Renal cortical epithelial cell (primary cell): ENCODE measurements around the gene IQUB. TPM values are rescaled to one million over a fixed set of nuclear protein-coding genes. Genes with fewer than 3 reads are reported as not detected.
"Not testable (repeated sequence)": the region's sequence is repeated elsewhere in the genome, so short reads cannot be mapped to it uniquely, and the experiment has no call there.

Experiments
- DNase-seq: peaks from one replicate; pipeline ENCODE4 v3.0.0-alpha.2; 2011; ENCODE audit warnings: low read depth
- total RNA-seq: library from RNA; depleted of rRNA; stranded (reverse); fragments of >200 nt; gene quantifications from 2 replicates; pipeline ENCODE4 v1.2.3, GENCODE V29; 2014

Gene IQUB
- total RNA-seq, 1 donor from 2014 or later: 5.5 TPM

- DNase-seq: no peak
Observed at GRCh38 chr7:123539871-123540270, 5.5 kb upstream of the IQUB start.

- peak; percentile 53 for DNase-seq
Observed at GRCh38 chr7:123538897-123539296, 4.5 kb upstream of the IQUB start.

DNA sequence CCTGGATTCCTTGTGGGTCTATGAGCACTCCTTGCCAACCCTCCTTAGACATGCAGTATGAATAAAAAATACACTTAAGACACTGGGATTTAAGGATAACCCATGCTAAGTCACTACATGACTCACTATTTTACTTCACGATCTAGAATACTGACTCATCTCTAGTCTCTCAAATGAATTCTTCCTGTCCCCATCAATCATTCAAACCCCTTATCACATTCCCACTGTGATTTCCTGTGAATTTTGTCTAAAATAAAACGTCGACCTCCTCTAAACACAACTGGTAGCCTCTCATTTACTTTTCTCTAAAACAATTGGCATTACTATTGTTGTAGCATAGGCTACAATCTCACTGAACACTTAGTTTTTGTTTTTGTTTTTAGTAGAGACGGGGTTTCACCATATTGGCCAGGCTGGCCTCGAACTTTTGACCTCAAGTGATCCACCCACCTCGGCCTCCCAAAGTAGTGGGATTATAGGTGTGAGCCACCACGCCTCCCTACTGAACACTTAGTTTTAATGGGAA lies 3.9 kb upstream of the IQUB start:
- peak; percentile 91 for DNase-seq

GRCh38 chr7:123537026-123537642 lies 2.7 kb upstream of the IQUB start:
- peak; percentile 50 for DNase-seq

- DNase-seq: no peak
Observed at GRCh38 chr7:123535517-123535916, 1.1 kb upstream of the IQUB start.

- DNase-seq: no peak
Observed at GRCh38 chr7:123533929-123534382, 439 bp downstream of the IQUB start.

GRCh38 chr7:123533553-123533917 lies 860 bp downstream of the IQUB start:
- DNase-seq: no peak

- DNase-seq: not testable (repeated sequence)
Observed at GRCh38 chr7:123532788-123533552, 1.4 kb downstream of the IQUB start.

DNA sequence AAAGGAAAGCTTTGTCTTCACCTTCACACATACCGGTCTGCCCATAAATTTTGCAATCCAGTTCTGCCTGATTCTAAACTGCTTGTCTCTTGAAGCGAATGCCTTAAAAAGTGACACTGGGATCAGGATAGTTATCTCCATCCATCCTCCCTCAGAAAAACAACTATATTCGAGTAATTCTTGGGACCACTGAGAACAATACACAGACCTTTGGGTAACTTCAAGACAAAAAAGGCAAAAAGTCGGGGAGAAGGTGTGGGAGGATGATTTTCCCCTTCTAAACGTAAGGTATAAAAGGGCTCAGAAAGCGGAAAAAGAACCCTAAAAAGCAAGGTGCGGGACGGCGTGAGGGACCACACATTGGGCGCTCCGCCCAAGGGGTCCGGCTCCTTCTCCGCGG lies 2.1 kb downstream of the IQUB start:
- not testable (repeated sequence) for DNase-seq

GRCh38 chr7:123530035-123530591 lies 4.3 kb downstream of the IQUB start:
- DNase-seq: not testable (repeated sequence)

GRCh38 chr7:123528265-123528664 lies 6.1 kb downstream of the IQUB start:
- DNase-seq: no peak

DNA sequence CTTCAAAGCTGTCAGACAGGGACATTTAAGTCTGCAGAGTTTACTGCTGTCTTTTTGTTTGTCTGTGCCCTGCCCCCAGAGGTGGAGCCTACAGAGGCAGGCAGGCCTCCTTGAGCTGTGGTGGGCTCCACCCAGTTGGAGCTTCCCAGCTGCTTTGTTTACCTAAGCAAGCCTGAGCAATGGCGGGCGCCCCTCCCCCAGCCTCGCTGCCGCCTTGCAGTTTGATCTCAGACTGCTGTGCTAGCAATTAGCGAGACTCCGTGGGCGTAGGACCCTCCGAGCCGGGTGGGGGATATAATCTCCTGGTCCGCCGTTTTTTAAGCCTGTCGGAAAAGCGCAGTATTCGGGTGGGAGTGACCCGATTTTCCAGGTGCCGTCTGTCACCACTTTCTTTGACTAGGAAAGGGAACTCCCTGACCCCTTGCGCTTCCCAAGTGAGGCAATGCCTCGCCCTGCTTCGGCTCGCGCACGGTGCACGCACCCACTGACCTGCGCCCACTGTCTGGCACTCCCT lies 6.6 kb downstream of the IQUB start:
- DNase-seq: not testable (repeated sequence)

- not testable (repeated sequence) for DNase-seq
Observed at GRCh38 chr7:123526533-123526932, 7.9 kb downstream of the IQUB start.

- DNase-seq: peak; percentile 99
Observed at GRCh38 chr7:123522066-123522465, 12.3 kb downstream of the IQUB start.

DNA sequence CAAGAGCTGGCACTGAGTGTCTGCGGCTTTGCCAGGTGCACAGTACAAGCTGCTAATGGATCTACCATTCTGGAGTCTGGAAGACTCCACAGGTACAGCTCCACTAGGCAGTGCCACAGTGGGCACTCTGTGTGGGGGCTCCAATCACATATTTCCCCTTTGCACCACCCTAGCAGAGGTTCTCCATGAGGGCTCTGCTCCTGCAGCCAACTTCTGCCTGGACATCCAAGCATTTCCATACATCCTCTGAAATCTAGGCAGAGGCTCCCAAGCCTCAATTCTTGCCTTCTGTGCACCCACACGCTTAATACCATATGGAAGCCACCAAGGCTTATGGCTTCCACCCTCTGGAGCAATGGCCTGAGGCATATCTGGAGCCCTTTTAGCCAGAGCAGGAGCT lies 29.2 kb downstream of the IQUB start:
- DNase-seq: no peak

GRCh38 chr7:123502201-123502600 lies 32.2 kb downstream of the IQUB start:
- no peak for DNase-seq

GRCh38 chr7:123500878-123501489 lies 33.4 kb downstream of the IQUB start:
- no peak for DNase-seq

DNA sequence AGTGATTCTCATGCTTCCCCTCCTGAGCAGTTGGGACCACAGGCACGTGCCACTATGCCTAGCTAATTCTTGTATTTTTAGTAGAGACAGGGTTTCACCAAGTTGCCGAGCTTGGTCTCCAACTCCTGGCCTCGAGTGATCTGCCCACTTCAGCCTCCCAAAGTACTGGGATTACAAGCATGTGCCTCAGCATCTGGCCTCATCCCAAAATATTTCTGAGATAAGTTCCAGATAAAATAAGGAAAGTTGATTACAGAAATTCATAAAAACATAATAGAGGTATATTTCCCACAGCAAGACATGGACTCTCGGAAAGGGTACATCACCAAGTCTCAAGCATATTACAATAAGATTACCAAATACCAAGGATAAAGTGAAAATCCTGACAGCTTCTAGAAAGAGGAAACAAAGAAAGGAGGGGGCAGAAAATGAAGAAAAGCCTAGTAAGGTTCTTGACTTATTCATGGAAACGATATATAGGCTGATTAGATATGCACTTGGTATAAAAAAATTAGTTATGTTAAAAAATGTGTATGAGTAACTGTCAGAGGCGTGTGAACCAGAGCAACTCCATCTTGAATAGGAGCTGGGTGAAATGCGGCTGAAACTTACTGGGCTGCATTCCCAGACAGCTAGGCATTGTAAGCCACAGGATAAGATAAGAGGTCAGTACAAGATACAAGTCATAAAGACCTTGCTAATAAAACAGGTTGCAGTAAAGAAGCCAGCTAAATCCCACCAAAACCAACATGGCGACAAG lies 35.0 kb downstream of the IQUB start:
- no peak for DNase-seq

DNA sequence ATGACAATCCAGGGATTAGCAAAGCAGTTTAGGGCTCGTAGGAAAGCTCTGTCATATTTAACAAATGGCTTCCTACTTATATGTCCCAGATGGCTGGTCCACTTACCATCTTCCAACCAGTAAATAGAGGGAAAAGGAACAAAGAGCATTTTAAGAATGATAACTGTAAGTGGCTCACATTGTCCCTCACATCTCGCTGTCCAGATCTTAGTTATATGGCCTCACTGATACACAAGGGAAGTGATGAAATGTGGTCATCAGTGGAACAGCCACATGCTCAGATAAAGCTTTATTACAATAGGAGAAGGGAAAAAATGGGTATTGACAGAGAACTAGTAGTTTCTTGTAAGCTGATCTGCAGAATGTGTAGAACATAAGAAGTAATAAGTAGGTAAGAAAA lies 35.8 kb downstream of the IQUB start:
- no peak for DNase-seq

DNA sequence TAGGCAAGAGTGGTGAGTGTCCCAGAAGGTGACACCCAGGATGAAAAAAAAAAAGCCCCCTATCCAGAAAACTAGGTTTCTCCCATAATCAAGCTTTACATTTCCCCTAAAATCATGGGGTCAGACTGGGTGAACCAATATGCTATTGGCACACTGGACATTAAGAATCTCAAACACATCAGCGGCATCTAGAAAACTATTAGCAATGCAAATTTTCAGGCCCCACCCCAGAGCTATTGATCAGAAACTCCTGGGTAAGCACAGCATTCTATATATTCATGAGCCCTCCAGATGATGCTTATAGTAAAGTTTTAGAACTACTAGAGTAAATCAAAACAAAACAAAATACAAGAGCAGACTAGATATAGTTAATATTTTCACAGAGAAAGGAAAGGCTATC lies 36.4 kb downstream of the IQUB start:
- no peak for DNase-seq

GRCh38 chr7:123494193-123494796 lies 40.1 kb downstream of the IQUB start:
- DNase-seq: peak; percentile 13
